Thyroid gland (tissue), 4 donors: Measurements from ENCODE around the gene TSC22D1.

Experiments used
- POLR2A ChIP-seq, 2 donors: fragments of 450-650 bp; IDR thresholded peaks; one replicate each; pipeline ENCODE4 v1.6.1; 2017; ENCODE audit warnings: antibody characterized with exemption in 2 of 2, mild to moderate bottlenecking in 2 of 2, moderate library complexity in 1 of 2
- TF ChIP-seq, protein P1 (sequence below), 6 experiments: fragments of 200-600 bp in 3 of 6; fragments of 450-650 bp in 3 of 6; sonication (generic) in 3 of 6; IDR thresholded peaks; one replicate each; pipeline ENCODE4 v1.5.1; 2016 to 2019; ENCODE audit warnings: antibody characterized with exemption in 6 of 6, mild to moderate bottlenecking in 2 of 6, inconsistent platforms in 1 of 6, moderate library complexity in 1 of 6

DNA sequence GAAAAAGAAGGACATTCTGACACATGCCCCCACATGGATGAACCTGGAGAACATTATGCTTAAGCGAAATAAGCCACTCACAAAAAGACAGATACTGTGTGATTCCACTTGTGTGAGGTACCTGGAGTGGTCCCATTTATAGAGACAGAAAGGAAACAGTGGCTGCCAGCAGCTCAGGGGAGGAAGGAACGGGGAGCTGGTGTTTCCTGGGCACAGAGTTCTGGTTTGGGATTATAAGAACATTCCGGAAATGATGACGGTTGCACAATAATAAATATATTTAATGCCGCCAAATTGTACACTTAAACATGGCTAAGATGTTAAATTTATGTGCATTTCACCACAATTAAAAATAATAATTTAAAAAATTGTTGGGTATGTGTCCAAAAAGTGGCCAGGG, 169.5 kb downstream of the TSC22D1 start:
- no peak for TF ChIP-seq POLR2A (IDR thresholded peaks at IDR 0.05)
- TF ChIP-seq, protein P1, sequence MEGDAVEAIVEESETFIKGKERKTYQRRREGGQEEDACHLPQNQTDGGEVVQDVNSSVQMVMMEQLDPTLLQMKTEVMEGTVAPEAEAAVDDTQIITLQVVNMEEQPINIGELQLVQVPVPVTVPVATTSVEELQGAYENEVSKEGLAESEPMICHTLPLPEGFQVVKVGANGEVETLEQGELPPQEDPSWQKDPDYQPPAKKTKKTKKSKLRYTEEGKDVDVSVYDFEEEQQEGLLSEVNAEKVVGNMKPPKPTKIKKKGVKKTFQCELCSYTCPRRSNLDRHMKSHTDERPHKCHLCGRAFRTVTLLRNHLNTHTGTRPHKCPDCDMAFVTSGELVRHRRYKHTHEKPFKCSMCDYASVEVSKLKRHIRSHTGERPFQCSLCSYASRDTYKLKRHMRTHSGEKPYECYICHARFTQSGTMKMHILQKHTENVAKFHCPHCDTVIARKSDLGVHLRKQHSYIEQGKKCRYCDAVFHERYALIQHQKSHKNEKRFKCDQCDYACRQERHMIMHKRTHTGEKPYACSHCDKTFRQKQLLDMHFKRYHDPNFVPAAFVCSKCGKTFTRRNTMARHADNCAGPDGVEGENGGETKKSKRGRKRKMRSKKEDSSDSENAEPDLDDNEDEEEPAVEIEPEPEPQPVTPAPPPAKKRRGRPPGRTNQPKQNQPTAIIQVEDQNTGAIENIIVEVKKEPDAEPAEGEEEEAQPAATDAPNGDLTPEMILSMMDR (IDR thresholded peaks at IDR 0.05) = no peak
